Measurements from ENCODE around the gene SLC41A1. TPM values are rescaled to one million over a fixed set of nuclear protein-coding genes. Genes with fewer than 3 reads are reported as not detected.

The SLC41A1 gene
- total and polyA plus RNA-seq, 2 experiments from 2014 or later = 11.8 to 30.0 TPM

DNA sequence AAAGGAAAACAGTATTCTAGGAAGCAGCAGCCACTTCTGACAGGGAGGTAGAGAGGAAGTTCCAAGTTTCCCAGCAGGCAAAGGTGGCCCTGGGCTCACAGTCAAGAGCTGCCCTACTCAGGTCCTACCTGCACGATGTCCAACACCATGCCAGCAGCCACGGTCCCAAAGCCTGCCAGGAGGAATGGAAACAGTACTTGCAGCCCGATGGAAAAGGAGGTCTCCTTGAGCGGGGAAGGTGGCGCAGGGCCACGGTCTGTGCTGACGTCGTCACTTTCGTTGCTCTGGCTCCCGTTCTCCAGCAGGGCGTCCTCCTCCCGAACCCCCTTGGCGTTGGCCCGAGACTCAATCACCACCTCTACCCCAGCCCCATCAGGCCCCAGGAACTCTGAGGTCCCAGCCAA is 3.1 kb downstream of the SLC41A1 start:
- H3K4me1 ChIP-seq (ENCODE audit: insufficient read depth) = peaks cover 17% of the 10 kb centered on the region
- no peaks in the 10 kb centered on the region; the same call in 1 of the 2 replicates for H3K36me3 ChIP-seq (ENCODE audit: insufficient read depth)
- DNase-seq (ENCODE audit: low spot score) (no peak), ATAC-seq (no peak)
- Mint-ChIP-seq H3K9me3 (no peaks in the 10 kb centered on the region; the same call in 2 of the 3 replicates), H3K27me3 (ENCODE audit: insufficient read depth, low read depth, poor library complexity) (peaks cover 8% of the 10 kb centered on the region), H3K27ac (no peak overlapping the region), H3K4me1 (peaks cover 31% of the 10 kb centered on the region), H3K4me3 (no peak overlapping the region), H3K36me3 (ENCODE audit: low read depth) (peaks cover 34% of the 10 kb centered on the region)
- peaks cover 19% of the 10 kb centered on the region for H4K20me1 ChIP-seq (replicated peaks; ENCODE audit: insufficient read depth)
- no peak for TF ChIP-seq STAT1 (IDR thresholded peaks at IDR 0.05; ENCODE audit: unreplicated experiment)
- TF ChIP-seq, protein P1, sequence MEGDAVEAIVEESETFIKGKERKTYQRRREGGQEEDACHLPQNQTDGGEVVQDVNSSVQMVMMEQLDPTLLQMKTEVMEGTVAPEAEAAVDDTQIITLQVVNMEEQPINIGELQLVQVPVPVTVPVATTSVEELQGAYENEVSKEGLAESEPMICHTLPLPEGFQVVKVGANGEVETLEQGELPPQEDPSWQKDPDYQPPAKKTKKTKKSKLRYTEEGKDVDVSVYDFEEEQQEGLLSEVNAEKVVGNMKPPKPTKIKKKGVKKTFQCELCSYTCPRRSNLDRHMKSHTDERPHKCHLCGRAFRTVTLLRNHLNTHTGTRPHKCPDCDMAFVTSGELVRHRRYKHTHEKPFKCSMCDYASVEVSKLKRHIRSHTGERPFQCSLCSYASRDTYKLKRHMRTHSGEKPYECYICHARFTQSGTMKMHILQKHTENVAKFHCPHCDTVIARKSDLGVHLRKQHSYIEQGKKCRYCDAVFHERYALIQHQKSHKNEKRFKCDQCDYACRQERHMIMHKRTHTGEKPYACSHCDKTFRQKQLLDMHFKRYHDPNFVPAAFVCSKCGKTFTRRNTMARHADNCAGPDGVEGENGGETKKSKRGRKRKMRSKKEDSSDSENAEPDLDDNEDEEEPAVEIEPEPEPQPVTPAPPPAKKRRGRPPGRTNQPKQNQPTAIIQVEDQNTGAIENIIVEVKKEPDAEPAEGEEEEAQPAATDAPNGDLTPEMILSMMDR (conservative IDR thresholded peaks at IDR 0.05; ENCODE audit: low read depth in 2 of 2) = no peak
- TF ChIP-seq ZNF331 (CRISPR knock-in tag; IDR thresholded peaks at IDR 0.05; ENCODE audit: low read depth) = no peak
- TF ChIP-seq EZH2phosphoT487 (IDR thresholded peaks at IDR 0.05; ENCODE audit: unreplicated experiment) = no peak
- H3K4me2 ChIP-seq = no peak overlapping the region
- no peak overlapping the region for H3K27ac ChIP-seq (ENCODE audit: low read depth)
- no peak overlapping the region for H3K4me3 ChIP-seq
- H3F3A ChIP-seq (replicated peaks; ENCODE audit: low read depth) = no peaks in the 10 kb centered on the region
- H3K27me3 ChIP-seq (ENCODE audit: insufficient read depth) = peaks cover 6% of the 10 kb centered on the region; the same call in 1 of the 2 replicates
- H3K79me2 ChIP-seq (replicated peaks; ENCODE audit: insufficient read depth) = peaks cover 63% of the 10 kb centered on the region
- H3K9me2 ChIP-seq (ENCODE audit: insufficient read depth) = no peaks in the 10 kb centered on the region
- no peak overlapping the region for H2AFZ ChIP-seq

DNA sequence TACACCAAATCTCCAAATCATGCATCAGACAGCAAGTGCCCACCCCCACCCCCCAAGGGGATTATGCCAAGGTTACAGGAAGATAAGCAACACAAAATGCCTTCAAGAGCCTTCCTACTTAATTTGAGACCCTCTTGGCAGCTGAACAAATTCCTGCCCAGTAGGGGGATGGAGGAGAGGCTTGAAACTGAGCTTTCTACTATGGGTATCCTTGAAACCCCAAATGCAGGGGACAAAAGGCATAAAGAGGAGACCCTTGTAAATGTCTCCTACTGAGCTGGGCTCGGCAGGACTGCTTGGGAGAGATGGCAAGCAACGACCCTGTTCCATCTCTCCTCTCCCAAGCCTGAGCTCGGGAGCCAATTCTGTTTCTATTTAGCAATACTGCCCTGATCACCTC is 3.5 kb downstream of the SLC41A1 start:
- Histone ChIP-seq H3K4me2 (no peak overlapping the region), H3K4me3 (no peak overlapping the region), H3K79me2 (replicated peaks; ENCODE audit: insufficient read depth) (peaks cover 68% of the 10 kb centered on the region), H3K27me3 (ENCODE audit: insufficient read depth) (peaks cover 6% of the 10 kb centered on the region; the same call in 1 of the 2 replicates), H3K9me2 (ENCODE audit: insufficient read depth) (no peaks in the 10 kb centered on the region), H3K36me3 (ENCODE audit: insufficient read depth) (no peaks in the 10 kb centered on the region; the same call in 1 of the 2 replicates), H3F3A (replicated peaks; ENCODE audit: low read depth) (no peaks in the 10 kb centered on the region), H2AFZ (no peak overlapping the region), H4K20me1 (replicated peaks; ENCODE audit: insufficient read depth) (peaks cover 19% of the 10 kb centered on the region), H3K4me1 (ENCODE audit: insufficient read depth) (peaks cover 17% of the 10 kb centered on the region), H3K27ac (ENCODE audit: low read depth) (no peak overlapping the region)
- ATAC-seq = no peak
- peaks cover 31% of the 10 kb centered on the region for H3K4me1 Mint-ChIP-seq
- no peaks in the 10 kb centered on the region; the same call in 2 of the 3 replicates for H3K9me3 Mint-ChIP-seq
- peaks cover 10% of the 10 kb centered on the region for H3K27me3 Mint-ChIP-seq (ENCODE audit: insufficient read depth, low read depth, poor library complexity)
- peaks cover 34% of the 10 kb centered on the region for H3K36me3 Mint-ChIP-seq (ENCODE audit: low read depth)
- DNase-seq (ENCODE audit: low spot score) = no peak
- H3K4me3 Mint-ChIP-seq = no peak overlapping the region
- no peak overlapping the region for H3K27ac Mint-ChIP-seq
- no peak for TF ChIP-seq NANOG (IDR thresholded peaks at IDR 0.05; ENCODE audit: borderline replicate concordance)
- no peak for TF ChIP-seq CREB1 (CRISPR knock-in tag; IDR thresholded peaks at IDR 0.05; ENCODE audit: low read depth)
- TF ChIP-seq ZNF114 (CRISPR knock-in tag; IDR thresholded peaks at IDR 0.05) = no peak
- TF ChIP-seq, protein P1 (conservative IDR thresholded peaks at IDR 0.05; ENCODE audit: low read depth in 2 of 2) = no peak
- no peak for TF ChIP-seq ZNF331 (CRISPR knock-in tag; IDR thresholded peaks at IDR 0.05; ENCODE audit: low read depth)
- TF ChIP-seq, protein P2, sequence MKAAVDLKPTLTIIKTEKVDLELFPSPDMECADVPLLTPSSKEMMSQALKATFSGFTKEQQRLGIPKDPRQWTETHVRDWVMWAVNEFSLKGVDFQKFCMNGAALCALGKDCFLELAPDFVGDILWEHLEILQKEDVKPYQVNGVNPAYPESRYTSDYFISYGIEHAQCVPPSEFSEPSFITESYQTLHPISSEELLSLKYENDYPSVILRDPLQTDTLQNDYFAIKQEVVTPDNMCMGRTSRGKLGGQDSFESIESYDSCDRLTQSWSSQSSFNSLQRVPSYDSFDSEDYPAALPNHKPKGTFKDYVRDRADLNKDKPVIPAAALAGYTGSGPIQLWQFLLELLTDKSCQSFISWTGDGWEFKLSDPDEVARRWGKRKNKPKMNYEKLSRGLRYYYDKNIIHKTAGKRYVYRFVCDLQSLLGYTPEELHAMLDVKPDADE (IDR thresholded peaks at IDR 0.05) = no peak
- TF ChIP-seq, protein P3, sequence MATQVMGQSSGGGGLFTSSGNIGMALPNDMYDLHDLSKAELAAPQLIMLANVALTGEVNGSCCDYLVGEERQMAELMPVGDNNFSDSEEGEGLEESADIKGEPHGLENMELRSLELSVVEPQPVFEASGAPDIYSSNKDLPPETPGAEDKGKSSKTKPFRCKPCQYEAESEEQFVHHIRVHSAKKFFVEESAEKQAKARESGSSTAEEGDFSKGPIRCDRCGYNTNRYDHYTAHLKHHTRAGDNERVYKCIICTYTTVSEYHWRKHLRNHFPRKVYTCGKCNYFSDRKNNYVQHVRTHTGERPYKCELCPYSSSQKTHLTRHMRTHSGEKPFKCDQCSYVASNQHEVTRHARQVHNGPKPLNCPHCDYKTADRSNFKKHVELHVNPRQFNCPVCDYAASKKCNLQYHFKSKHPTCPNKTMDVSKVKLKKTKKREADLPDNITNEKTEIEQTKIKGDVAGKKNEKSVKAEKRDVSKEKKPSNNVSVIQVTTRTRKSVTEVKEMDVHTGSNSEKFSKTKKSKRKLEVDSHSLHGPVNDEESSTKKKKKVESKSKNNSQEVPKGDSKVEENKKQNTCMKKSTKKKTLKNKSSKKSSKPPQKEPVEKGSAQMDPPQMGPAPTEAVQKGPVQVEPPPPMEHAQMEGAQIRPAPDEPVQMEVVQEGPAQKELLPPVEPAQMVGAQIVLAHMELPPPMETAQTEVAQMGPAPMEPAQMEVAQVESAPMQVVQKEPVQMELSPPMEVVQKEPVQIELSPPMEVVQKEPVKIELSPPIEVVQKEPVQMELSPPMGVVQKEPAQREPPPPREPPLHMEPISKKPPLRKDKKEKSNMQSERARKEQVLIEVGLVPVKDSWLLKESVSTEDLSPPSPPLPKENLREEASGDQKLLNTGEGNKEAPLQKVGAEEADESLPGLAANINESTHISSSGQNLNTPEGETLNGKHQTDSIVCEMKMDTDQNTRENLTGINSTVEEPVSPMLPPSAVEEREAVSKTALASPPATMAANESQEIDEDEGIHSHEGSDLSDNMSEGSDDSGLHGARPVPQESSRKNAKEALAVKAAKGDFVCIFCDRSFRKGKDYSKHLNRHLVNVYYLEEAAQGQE (IDR thresholded peaks at IDR 0.05; ENCODE audit: unreplicated experiment) = no peak
- no peak for TF ChIP-seq POLR2AphosphoS5 (IDR thresholded peaks at IDR 0.05; ENCODE audit: low read depth)
- no peak for TF ChIP-seq STAT1 (IDR thresholded peaks at IDR 0.05; ENCODE audit: unreplicated experiment)
- no peak for TF ChIP-seq EZH2 (IDR thresholded peaks at IDR 0.05; ENCODE audit: low read depth, unreplicated experiment)
